ENCODE data around the gene BSN.

Gene BSN

DNA sequence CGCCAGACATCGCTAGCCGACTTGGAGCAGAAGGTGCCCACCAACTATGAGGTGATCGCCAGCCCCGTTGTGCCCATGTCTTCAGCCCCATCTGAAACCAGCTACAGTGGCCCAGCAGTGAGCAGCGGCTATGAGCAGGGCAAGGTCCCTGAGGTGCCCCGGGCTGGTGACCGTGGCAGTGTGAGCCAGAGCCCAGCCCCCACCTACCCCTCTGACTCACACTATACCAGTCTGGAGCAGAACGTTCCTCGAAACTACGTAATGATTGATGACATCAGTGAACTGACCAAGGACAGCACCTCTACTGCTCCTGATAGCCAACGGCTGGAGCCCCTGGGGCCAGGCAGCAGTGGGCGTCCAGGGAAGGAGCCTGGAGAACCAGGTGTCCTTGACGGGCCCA lies 107.0 kb downstream of the BSN start:
- TF ChIP-seq CTCF (IDR thresholded peaks at IDR 0.05), result no peak

- TF ChIP-seq CTCF (IDR thresholded peaks at IDR 0.05), result no peak
Observed at GRCh38 chr3:49662021-49662420, 107.7 kb downstream of the BSN start.

DNA sequence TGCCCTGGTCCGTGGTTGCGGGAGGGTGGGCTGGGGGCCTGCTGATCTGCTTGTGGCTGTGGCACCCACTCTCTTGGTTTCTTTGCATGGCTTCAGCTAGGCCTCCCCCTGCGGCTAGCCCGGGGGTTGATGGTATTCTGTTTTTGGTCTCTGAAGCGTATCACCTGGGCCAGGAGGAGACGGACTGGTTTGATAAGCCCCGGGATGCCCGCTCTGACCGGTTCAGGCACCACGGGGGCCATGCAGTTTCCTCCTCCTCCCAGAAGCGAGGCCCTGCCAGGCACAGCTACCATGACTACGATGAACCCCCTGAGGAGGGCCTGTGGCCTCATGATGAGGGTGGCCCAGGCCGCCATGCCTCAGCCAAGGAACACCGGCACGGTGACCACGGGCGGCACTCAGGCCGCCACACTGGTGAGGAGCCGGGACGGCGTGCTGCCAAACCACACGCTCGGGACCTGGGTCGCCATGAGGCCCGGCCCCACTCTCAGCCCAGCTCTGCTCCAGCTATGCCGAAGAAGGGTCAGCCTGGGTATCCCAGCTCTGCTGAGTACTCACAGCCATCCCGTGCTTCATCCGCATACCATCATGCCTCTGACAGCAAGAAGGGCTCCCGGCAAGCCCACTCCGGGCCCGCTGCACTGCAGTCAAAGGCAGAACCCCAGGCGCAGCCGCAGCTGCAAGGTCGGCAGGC lies 108.6 kb downstream of the BSN start:
- no peak for TF ChIP-seq CTCF (IDR thresholded peaks at IDR 0.05)

DNA sequence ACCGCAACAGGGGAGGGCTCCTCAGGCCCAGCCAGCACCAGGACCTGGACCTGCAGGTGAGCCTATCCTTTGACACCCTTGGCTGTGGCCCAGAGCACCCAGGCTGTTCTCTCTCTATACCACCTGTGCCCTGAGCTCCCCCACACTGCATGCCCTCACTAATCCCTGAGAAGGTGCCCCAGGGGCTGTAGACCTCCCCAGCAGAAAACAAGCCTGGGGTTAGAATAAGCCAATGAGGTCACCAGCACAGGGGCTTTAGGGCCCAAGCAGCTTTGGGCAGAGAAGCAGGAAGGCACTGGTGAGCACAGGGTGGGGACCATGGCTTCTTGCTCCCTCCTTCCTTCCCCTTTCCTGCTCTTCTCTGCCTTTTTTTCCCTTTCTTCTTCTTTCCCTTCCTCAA lies 109.6 kb downstream of the BSN start:
- no peak for TF ChIP-seq CTCF (IDR thresholded peaks at IDR 0.05)

DNA sequence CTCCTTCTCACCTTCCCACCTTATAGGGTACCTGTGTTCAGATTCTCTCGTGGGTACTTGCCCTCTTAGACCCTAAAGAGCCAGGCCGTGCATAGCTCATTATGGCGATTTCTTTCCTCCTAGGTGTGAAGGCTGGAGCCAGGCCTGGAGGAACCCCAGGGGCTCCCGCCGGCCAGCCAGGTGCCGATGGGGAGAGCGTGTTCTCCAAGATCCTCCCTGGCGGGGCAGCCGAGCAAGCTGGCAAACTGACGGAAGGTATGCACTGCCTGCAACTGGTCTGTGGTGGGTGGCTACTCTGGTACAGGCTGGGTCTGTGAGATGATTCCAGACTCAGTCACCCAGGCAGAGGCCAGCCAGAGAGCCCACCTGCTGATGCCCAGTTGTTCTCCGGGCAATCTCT lies 110.0 kb downstream of the BSN start:
- TF ChIP-seq CTCF (IDR thresholded peaks at IDR 0.05), result no peak

DNA sequence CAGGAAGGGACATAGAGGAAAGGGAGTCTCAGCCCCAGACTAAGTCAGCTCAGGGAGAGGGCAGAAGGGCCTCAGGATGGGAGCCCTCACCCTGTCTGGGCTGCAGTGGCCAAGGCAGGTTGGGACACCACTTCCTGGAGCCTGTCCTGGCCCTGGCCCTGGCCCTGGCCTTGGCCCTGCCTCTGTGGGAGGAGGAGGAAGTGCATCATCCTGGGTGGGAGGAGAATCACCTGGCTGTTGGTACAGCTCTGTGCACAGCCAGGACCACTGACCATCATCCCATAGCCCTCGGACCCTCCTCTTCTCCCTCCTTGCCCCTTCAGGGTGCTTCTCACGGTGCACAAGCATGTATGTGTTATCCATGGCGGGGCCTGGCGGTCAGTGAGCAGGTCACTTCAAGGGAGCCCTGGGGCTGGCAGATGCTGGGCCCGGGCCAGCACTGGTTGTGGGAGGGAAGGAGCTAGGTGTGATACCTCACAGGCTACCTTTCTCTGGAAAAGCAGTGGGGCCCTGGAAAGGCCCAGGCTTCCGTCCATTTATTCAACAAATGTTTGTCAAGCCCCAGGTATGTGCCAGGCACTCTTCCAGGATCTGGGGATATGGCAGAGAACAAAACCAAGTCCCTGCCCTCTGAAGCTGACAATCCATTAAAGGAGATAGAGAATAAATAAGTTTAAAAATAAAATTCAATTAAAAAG lies 111.7 kb downstream of the BSN start:
- TF ChIP-seq CTCF (IDR thresholded peaks at IDR 0.05), result no peak

DNA sequence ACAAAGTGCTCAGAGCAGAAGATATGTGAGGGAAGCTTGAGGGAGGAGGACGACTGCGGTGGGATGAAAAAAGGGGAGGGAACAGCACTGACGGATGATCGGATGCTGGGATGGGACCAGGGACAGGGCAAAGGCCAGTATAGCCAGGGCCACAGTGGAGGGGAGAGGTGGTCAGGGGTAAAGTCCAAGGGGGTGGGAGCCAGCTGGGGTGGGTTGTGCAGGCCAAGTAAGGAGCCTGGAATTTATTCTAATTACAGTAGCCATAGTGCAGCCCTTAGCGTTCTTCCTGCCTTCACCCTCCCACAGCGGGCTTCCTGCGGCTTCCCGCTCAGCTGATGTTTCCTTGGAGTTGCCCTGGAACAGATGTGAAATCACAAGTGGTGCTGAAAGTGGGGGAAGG lies 112.3 kb downstream of the BSN start:
- TF ChIP-seq CTCF (IDR thresholded peaks at IDR 0.05), result no peak
